ENCODE data around the gene DHCR7.

The DHCR7 gene

DNA sequence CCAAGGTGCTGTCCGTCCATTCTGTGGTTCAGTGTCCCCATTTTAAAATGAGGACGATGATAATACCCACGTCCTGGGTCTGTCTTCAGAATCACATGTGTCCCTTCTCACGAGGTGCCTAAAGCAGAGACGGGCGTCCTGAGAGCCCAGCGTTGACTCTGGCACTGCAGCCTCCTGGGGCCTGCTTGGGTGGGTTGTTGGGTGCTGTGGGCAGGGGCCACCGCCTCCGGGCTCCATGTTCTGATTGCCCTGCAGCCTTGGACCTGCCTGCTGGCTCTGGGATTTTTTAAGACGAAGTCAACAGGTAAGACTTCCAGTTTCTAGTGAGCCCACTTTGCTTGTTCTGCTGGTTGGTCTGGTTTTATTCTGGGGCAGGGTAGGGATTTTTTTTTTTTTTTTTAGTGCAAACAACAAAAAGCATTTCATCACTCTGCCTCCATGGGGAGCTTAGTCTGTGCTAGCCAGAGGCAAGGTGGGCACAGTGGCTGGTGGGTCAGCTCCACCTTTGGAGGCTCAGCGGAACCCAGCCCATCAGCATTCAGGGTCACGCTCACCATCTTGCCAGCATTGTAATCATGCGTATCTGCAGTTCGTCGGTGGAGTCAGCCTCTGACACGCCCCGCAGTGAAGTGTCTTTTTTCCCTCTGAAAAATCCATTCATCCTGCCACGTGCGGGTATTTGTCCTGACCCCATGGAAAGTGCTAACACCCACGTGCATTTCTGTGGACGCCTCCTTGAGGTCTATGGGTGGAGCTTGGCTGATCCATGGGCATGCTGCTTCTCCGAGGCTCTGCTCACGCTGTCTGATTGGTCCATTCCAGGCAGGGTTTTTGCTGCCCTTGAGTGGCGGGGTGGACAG, 33.1 kb upstream of the DHCR7 start:
- no peak for DNase-seq (ENCODE audit: low read depth in 1 of 2, low spot score in 1 of 2)
- no peak for TF ChIP-seq POLR2AphosphoS5 (IDR thresholded peaks at IDR 0.05; ENCODE audit: low read depth)
- no peak for TF ChIP-seq SPI1 (IDR thresholded peaks at IDR 0.05; ENCODE audit: borderline replicate concordance, low read depth)
- TF ChIP-seq, protein P1, sequence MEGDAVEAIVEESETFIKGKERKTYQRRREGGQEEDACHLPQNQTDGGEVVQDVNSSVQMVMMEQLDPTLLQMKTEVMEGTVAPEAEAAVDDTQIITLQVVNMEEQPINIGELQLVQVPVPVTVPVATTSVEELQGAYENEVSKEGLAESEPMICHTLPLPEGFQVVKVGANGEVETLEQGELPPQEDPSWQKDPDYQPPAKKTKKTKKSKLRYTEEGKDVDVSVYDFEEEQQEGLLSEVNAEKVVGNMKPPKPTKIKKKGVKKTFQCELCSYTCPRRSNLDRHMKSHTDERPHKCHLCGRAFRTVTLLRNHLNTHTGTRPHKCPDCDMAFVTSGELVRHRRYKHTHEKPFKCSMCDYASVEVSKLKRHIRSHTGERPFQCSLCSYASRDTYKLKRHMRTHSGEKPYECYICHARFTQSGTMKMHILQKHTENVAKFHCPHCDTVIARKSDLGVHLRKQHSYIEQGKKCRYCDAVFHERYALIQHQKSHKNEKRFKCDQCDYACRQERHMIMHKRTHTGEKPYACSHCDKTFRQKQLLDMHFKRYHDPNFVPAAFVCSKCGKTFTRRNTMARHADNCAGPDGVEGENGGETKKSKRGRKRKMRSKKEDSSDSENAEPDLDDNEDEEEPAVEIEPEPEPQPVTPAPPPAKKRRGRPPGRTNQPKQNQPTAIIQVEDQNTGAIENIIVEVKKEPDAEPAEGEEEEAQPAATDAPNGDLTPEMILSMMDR (IDR thresholded peaks at IDR 0.05; ENCODE audit: insufficient read depth, low read length) = no peak
- TF ChIP-seq, protein P2, sequence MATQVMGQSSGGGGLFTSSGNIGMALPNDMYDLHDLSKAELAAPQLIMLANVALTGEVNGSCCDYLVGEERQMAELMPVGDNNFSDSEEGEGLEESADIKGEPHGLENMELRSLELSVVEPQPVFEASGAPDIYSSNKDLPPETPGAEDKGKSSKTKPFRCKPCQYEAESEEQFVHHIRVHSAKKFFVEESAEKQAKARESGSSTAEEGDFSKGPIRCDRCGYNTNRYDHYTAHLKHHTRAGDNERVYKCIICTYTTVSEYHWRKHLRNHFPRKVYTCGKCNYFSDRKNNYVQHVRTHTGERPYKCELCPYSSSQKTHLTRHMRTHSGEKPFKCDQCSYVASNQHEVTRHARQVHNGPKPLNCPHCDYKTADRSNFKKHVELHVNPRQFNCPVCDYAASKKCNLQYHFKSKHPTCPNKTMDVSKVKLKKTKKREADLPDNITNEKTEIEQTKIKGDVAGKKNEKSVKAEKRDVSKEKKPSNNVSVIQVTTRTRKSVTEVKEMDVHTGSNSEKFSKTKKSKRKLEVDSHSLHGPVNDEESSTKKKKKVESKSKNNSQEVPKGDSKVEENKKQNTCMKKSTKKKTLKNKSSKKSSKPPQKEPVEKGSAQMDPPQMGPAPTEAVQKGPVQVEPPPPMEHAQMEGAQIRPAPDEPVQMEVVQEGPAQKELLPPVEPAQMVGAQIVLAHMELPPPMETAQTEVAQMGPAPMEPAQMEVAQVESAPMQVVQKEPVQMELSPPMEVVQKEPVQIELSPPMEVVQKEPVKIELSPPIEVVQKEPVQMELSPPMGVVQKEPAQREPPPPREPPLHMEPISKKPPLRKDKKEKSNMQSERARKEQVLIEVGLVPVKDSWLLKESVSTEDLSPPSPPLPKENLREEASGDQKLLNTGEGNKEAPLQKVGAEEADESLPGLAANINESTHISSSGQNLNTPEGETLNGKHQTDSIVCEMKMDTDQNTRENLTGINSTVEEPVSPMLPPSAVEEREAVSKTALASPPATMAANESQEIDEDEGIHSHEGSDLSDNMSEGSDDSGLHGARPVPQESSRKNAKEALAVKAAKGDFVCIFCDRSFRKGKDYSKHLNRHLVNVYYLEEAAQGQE (IDR thresholded peaks at IDR 0.05; ENCODE audit: insufficient replicate concordance, low read depth) = no peak
- TF ChIP-seq GABPA (IDR thresholded peaks at IDR 0.05; ENCODE audit: low read depth) = no peak
- Histone ChIP-seq H3K27me3 (ENCODE audit: insufficient read depth, poor library complexity, severe bottlenecking) (no peaks in the 10 kb centered on the region), H3K4me3 (replicated peaks; ENCODE audit: insufficient read depth, low read length) (no peak overlapping the region), H3K27ac (replicated peaks) (no peak overlapping the region)

DNA sequence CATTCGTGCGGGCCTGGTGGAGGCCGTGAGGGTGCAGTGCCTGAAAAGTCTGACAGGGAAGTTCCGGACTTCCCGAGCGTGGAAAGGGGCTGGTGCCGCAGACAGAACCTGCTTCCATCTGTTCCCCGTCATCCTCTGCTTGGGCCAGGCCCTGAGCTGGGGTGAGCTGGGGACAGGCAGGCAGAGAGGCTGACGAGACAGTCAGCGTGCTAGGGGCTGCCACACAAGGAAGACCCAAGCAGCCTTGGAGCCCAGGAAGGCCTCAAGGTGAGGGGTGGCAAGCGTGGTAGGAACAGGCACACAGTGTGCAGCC, 30.3 kb upstream of the DHCR7 start:
- H3K27ac ChIP-seq (replicated peaks) = no peak overlapping the region
- TF ChIP-seq SPI1 (IDR thresholded peaks at IDR 0.05; ENCODE audit: borderline replicate concordance, low read depth) = no peak
- TF ChIP-seq, protein P2 (IDR thresholded peaks at IDR 0.05; ENCODE audit: insufficient replicate concordance, low read depth) = no peak
- TF ChIP-seq GABPA (IDR thresholded peaks at IDR 0.05; ENCODE audit: low read depth) = no peak
- no peak for TF ChIP-seq POLR2AphosphoS5 (IDR thresholded peaks at IDR 0.05; ENCODE audit: low read depth)
- TF ChIP-seq, protein P1 (IDR thresholded peaks at IDR 0.05; ENCODE audit: insufficient read depth, low read length) = no peak

DNA sequence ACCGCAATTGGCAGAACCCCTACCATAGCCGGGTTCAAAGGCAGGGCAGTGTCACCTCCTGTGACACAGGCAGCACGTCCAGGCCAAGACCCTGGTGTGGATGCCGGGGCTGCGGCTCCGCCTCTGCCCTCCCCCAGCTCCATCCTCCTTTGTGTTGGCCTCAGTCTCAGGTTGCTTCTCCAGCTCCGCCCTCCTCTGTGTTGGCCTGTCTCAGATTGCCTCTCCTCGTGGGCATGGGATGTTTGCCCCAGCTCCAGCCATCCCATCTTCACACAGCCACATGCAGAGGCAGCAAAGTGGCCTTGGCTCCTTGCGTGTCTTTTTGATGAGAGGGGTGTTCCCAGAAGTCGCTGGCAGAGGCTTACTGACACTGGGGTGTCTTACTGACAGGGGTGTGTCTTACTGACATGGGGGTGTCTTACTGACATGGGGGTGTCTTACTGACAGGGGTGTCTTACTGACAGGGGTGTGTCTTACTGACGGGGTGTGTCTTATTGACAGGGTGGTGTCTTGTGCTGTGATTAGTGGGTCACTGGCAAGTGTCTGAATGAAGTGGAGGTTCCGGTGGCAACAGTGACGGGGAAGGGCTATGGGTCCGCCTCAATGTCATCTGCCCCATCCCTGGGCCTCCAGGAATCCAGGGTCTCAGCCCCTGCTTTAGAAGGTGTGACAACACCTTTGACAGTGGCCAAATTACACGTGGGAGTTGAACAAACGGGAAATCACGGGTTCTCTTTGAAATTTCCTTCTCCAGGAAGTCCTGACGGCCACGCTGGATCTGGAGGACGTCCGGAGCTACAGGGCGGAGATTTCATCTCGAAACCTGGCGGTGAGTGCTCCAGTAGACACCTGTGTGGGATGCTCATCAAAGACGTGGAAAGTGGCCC, 29.7 kb upstream of the DHCR7 start:
- DNase-seq (ENCODE audit: low read depth in 1 of 2, low spot score in 1 of 2) = no peak
- H3K27me3 ChIP-seq (ENCODE audit: insufficient read depth, poor library complexity, severe bottlenecking) = no peaks in the 10 kb centered on the region
- TF ChIP-seq, protein P1 (IDR thresholded peaks at IDR 0.05; ENCODE audit: insufficient read depth, low read length) = no peak
- TF ChIP-seq, protein P2 (IDR thresholded peaks at IDR 0.05; ENCODE audit: insufficient replicate concordance, low read depth) = no peak
- TF ChIP-seq GABPA (IDR thresholded peaks at IDR 0.05; ENCODE audit: low read depth) = no peak
- no peak for TF ChIP-seq POLR2AphosphoS5 (IDR thresholded peaks at IDR 0.05; ENCODE audit: low read depth)
- no peak for TF ChIP-seq SPI1 (IDR thresholded peaks at IDR 0.05; ENCODE audit: borderline replicate concordance, low read depth)
- no peak overlapping the region for H3K27ac ChIP-seq (replicated peaks)
- no peak overlapping the region for H3K4me3 ChIP-seq (replicated peaks; ENCODE audit: insufficient read depth, low read length)

More for the DNA sequence above, 30.3 kb upstream of the DHCR7 start:
- no peaks in the 10 kb centered on the region for H3K27me3 ChIP-seq (ENCODE audit: insufficient read depth, poor library complexity, severe bottlenecking)
- no peak for DNase-seq (ENCODE audit: low read depth in 1 of 2, low spot score in 1 of 2)
- H3K4me3 ChIP-seq (replicated peaks; ENCODE audit: insufficient read depth, low read length) = no peak overlapping the region
